Astrocyte (in vitro differentiated cells and primary cell): ENCODE data around the gene STX5. TPM values are rescaled to one million over a fixed set of nuclear protein-coding genes. Genes with fewer than 3 reads are reported as not detected.

Experiments
- DNase-seq: peaks from one replicate; pipeline ENCODE4 v3.0.0-alpha.2; 2010; ENCODE audit warnings: low read depth
- FAIRE-seq: peaks from 2 replicates; lab custom pipeline; 2011; peaks lifted over from hg19 to GRCh38; lab: Jason Lieb, UNC
- H2AFZ ChIP-seq: 2 replicates; pipeline ENCODE4 v1.6.0; 2012; ENCODE audit warnings: low read depth, low read length, inconsistent platforms
- H3K27ac ChIP-seq: 2 replicates; pipeline ENCODE4 v1.5.1; 2011; ENCODE audit warnings: low read depth, low read length, inconsistent platforms
- H3K27me3 ChIP-seq: 2 replicates; pipeline ENCODE4 v1.6.0; 2011; ENCODE audit warnings: low read length, inconsistent platforms; ENCODE audit not compliant: insufficient read depth
- H3K36me3 ChIP-seq: 2 replicates; pipeline ENCODE4 v1.5.1; 2011; ENCODE audit warnings: low read length, inconsistent platforms; ENCODE audit not compliant: insufficient read depth
- H3K4me1 ChIP-seq: 2 replicates; pipeline ENCODE4 v1.5.1; 2011; ENCODE audit warnings: low read length, inconsistent platforms; ENCODE audit not compliant: insufficient read depth
- H3K4me2 ChIP-seq: 2 replicates; pipeline ENCODE4 v1.6.0; 2012; ENCODE audit warnings: low read length, inconsistent platforms
- H3K4me3 ChIP-seq: 2 replicates; pipeline ENCODE4 v1.5.1; 2011; ENCODE audit warnings: low read depth, mild to moderate bottlenecking, low read length, inconsistent platforms; ENCODE audit not compliant: insufficient read depth
- H3K79me2 ChIP-seq: 2 replicates; pipeline ENCODE4 v1.6.0; 2012; ENCODE audit warnings: mild to moderate bottlenecking, low read length, inconsistent platforms; ENCODE audit not compliant: insufficient read depth
- H3K9ac ChIP-seq: 2 replicates; pipeline ENCODE4 v1.6.0; 2012; ENCODE audit warnings: mild to moderate bottlenecking, low read length, inconsistent platforms
- H3K9me3 ChIP-seq: 2 replicates; pipeline ENCODE4 v1.5.1; 2012; ENCODE audit warnings: low read depth, mild to moderate bottlenecking, low read length, inconsistent platforms; ENCODE audit not compliant: insufficient read depth
- H4K20me1 ChIP-seq: 2 replicates; pipeline ENCODE4 v1.6.0; 2012; ENCODE audit warnings: low read length, inconsistent platforms; ENCODE audit not compliant: insufficient read depth
- H3K27ac Mint-ChIP-seq: one replicate; pipeline ENCODE4 v1.8.0; 2021; ENCODE audit warnings: mild to moderate bottlenecking, mixed read lengths; ENCODE audit not compliant: unreplicated experiment
- H3K27me3 Mint-ChIP-seq: one replicate; pipeline ENCODE4 v1.8.0; 2021; ENCODE audit warnings: low read depth, mixed read lengths; ENCODE audit not compliant: unreplicated experiment
- H3K36me3 Mint-ChIP-seq: one replicate; pipeline ENCODE4 v1.8.0; 2021; ENCODE audit warnings: low read depth, mixed read lengths; ENCODE audit not compliant: unreplicated experiment
- H3K4me1 Mint-ChIP-seq: one replicate; pipeline ENCODE4 v1.8.0; 2021; ENCODE audit warnings: low read depth, mixed read lengths; ENCODE audit not compliant: unreplicated experiment
- H3K4me3 Mint-ChIP-seq: one replicate; pipeline ENCODE4 v1.8.0; 2021; ENCODE audit warnings: mild to moderate bottlenecking, moderate library complexity, mixed read lengths; ENCODE audit not compliant: unreplicated experiment
- H3K9me3 Mint-ChIP-seq: one replicate; pipeline ENCODE4 v1.8.0; 2021; ENCODE audit warnings: mild to moderate bottlenecking, mixed read lengths; ENCODE audit not compliant: unreplicated experiment
- CTCF ChIP-seq: IDR thresholded peaks from 2 replicates; pipeline ENCODE4 v1.5.1; 2011; ENCODE audit warnings: low read depth, mild to moderate bottlenecking, inconsistent platforms, low read length, moderate library complexity; ENCODE audit not compliant: insufficient read depth
- EZH2 ChIP-seq: IDR thresholded peaks from 2 replicates; pipeline ENCODE4 v1.6.1; 2012; ENCODE audit warnings: mild to moderate bottlenecking, low read length, inconsistent platforms; ENCODE audit not compliant: insufficient read depth
- total RNA-seq: library from RNA; stranded (reverse); gene quantifications from 2 replicates; pipeline ENCODE4 v1.2.1, GENCODE V29; 2021

The STX5 gene
- total RNA-seq, 1 donor from 2014 or later, result 45.7 TPM

- H3K27ac ChIP-seq, result no peak overlapping the region
- H3K27ac Mint-ChIP-seq, result no peak overlapping the region
Measured at GRCh38 chr11:62810748-62811147, 21.1 kb downstream of the STX5 start.

DNA sequence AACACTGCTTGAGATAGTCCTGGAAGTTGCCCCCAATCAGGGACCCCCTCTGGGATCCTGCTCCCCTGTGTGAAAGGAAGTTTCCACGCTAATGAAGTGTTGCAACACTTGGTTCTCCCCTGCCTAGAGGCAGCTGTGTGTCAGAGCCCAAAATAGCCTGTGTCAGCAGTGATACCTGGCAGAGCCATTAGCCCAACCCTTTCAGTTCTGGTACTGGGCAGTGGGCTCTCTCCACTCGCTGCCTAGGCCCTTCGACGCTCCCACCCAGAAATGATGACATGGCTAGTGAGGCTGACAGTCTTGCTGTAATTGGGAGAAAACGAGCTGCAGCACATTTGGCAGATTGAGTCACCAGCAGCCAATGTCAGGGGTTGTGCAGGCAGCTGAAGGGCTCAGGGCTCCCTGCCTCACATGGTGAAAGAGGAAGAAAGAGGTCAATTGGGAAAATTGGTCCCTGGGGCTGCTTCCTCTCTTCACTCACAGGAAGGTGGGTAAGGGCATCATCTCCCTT lies 25.2 kb downstream of the STX5 start:
- Histone ChIP-seq H3K36me3 (peaks cover 4% of the 10 kb centered on the region), H3K27ac (no peak overlapping the region), H3K9ac (peak overlapping the region; percentile 96), H3K4me2 (peak overlapping the region; percentile 90), H3K9me3 (no peaks in the 10 kb centered on the region), H3K4me3 (no peak overlapping the region), H2AFZ (no peak overlapping the region), H4K20me1 (peaks cover 31% of the 10 kb centered on the region), H3K79me2 (peaks cover 33% of the 10 kb centered on the region), H3K4me1 (peaks cover 21% of the 10 kb centered on the region), H3K27me3 (no peaks in the 10 kb centered on the region)
- H3K27ac Mint-ChIP-seq, result peak overlapping the region; percentile 92
- no peaks in the 10 kb centered on the region for H3K27me3 Mint-ChIP-seq
- TF ChIP-seq EZH2 (no peak), CTCF (no peak)
- H3K4me1 Mint-ChIP-seq, result peaks cover 24% of the 10 kb centered on the region
- peak overlapping the region; percentile 98 for H3K4me3 Mint-ChIP-seq
- peaks cover 20% of the 10 kb centered on the region for H3K36me3 Mint-ChIP-seq
- DNase-seq (peak; percentile 14), FAIRE-seq (no peak)
- no peaks in the 10 kb centered on the region for H3K9me3 Mint-ChIP-seq

More at GRCh38 chr11:62810748-62811147, 21.1 kb downstream of the STX5 start:
- H3K4me3 ChIP-seq, result no peak overlapping the region
- no peak overlapping the region for H3K9ac ChIP-seq
- H3K4me2 ChIP-seq, result no peak overlapping the region
- Mint-ChIP-seq H3K4me3 (peak overlapping the region; percentile 25), H3K27me3 (no peaks in the 10 kb centered on the region), H3K9me3 (no peaks in the 10 kb centered on the region), H3K4me1 (peaks cover 15% of the 10 kb centered on the region), H3K36me3 (peaks cover 14% of the 10 kb centered on the region)
- no peak for TF ChIP-seq CTCF
- TF ChIP-seq EZH2, result no peak
- H3K4me1 ChIP-seq, result peaks cover 12% of the 10 kb centered on the region
- no peak for DNase-seq
- H4K20me1 ChIP-seq, result no peaks in the 10 kb centered on the region
- H2AFZ ChIP-seq, result no peak overlapping the region
- H3K27me3 ChIP-seq, result no peaks in the 10 kb centered on the region
- H3K79me2 ChIP-seq, result no peaks in the 10 kb centered on the region
- peaks cover 3% of the 10 kb centered on the region for H3K36me3 ChIP-seq
- H3K9me3 ChIP-seq, result no peaks in the 10 kb centered on the region
- FAIRE-seq, result no peak

- Histone ChIP-seq H3K4me3 (peak overlapping the region; percentile 85), H3K36me3 (peaks cover 11% of the 10 kb centered on the region), H3K27me3 (no peaks in the 10 kb centered on the region), H3K27ac (peak overlapping the region; percentile 73), H3K79me2 (peaks cover 40% of the 10 kb centered on the region), H3K4me2 (peak overlapping the region; percentile 90), H2AFZ (peak overlapping the region; percentile 48), H3K4me1 (peaks cover 21% of the 10 kb centered on the region), H3K9me3 (no peaks in the 10 kb centered on the region), H4K20me1 (peaks cover 38% of the 10 kb centered on the region), H3K9ac (peak overlapping the region; percentile 96)
- FAIRE-seq (no peak), DNase-seq (peak; percentile 35)
- peaks cover 26% of the 10 kb centered on the region for H3K36me3 Mint-ChIP-seq
- H3K4me3 Mint-ChIP-seq, result peak overlapping the region; percentile 98
- no peaks in the 10 kb centered on the region for H3K27me3 Mint-ChIP-seq
- TF ChIP-seq EZH2, result no peak
- no peak for TF ChIP-seq CTCF
- no peaks in the 10 kb centered on the region for H3K9me3 Mint-ChIP-seq
- H3K4me1 Mint-ChIP-seq, result peaks cover 24% of the 10 kb centered on the region
- H3K27ac Mint-ChIP-seq, result peak overlapping the region; percentile 92
Measured at GRCh38 chr11:62805961-62806441, 25.9 kb downstream of the STX5 start.
